ENCODE measurements around the gene CACNA2D2. TPM values are rescaled to one million over a fixed set of nuclear protein-coding genes. Genes with fewer than 3 reads are reported as not detected.
A peak's percentile ranks its signal among the peaks of the same experiment; 100 is the strongest.

The CACNA2D2 gene
- total RNA-seq, 4 donors from 2014 or later = 1.5 to 3.3 (median 2.9) TPM

- no peak overlapping the region for H3K4me3 ChIP-seq (replicated peaks in 1 of 3)
- no peaks in the 10 kb centered on the region for H3K36me3 ChIP-seq
- no peaks in the 10 kb centered on the region for H3K9me3 ChIP-seq
- intact Hi-C loops (cut with DNase I) = no loop called here
- no peak overlapping the region for H3K27ac ChIP-seq
- no peaks in the 10 kb centered on the region for H3K27me3 ChIP-seq
- no peaks in the 10 kb centered on the region for H3K4me1 ChIP-seq
- DNase-seq = peak; percentile 62 to 66
- no peak for TF ChIP-seq POLR2A (IDR thresholded peaks at IDR 0.05)
- peak; percentile 25 to 81 (median 66) for TF ChIP-seq CTCF (IDR thresholded peaks at IDR 0.05)
- WGBS, 2 donors = 50 to 58% methylated on average over 2 to 13 of the region's 13 CpGs
These were observed 46.8 kb upstream of the CACNA2D2 start for GRCh38 chr3:50550079-50550736.

- intact Hi-C loops (cut with DNase I) = no loop called here
These were observed 45.8 kb upstream of the CACNA2D2 start for GRCh38 chr3:50549226-50549625.

GRCh38 chr3:50545781-50546180 lies 42.3 kb upstream of the CACNA2D2 start:
- WGBS, 2 donors = 71% methylated on average over 1 of the region's 1 CpG; no CpG with 5 or more reads in 1 of the 2 donors
- Histone ChIP-seq H3K4me3 (replicated peaks in 1 of 3) (no peak overlapping the region), H3K27me3 (no peaks in the 10 kb centered on the region), H3K27ac (no peak overlapping the region), H3K4me1 (no peaks in the 10 kb centered on the region), H3K9me3 (no peaks in the 10 kb centered on the region), H3K36me3 (no peaks in the 10 kb centered on the region)
- intact Hi-C loops (cut with DNase I) = no loop called here
- no peak for DNase-seq
- TF ChIP-seq POLR2A (IDR thresholded peaks at IDR 0.05) = no peak
- no peak for TF ChIP-seq CTCF (IDR thresholded peaks at IDR 0.05)

More at GRCh38 chr3:50549226-50549625, 45.8 kb upstream of the CACNA2D2 start:
- Histone ChIP-seq H3K9me3 (no peaks in the 10 kb centered on the region), H3K36me3 (no peaks in the 10 kb centered on the region), H3K4me1 (no peaks in the 10 kb centered on the region), H3K27ac (no peak overlapping the region), H3K27me3 (no peaks in the 10 kb centered on the region), H3K4me3 (replicated peaks in 1 of 3) (no peak overlapping the region)
- TF ChIP-seq CTCF (IDR thresholded peaks at IDR 0.05) (no peak), POLR2A (IDR thresholded peaks at IDR 0.05) (no peak)
- no peak for DNase-seq
- WGBS, 2 donors = 93 to 98% methylated on average over 3 of the region's 3 CpGs

GRCh38 chr3:50542177-50543034 lies 39.0 kb upstream of the CACNA2D2 start:
- no peak overlapping the region for H3K4me3 ChIP-seq (replicated peaks in 1 of 3)
- no peaks in the 10 kb centered on the region for H3K36me3 ChIP-seq
- WGBS, 2 donors = 50% methylated on average over 2 of the region's 2 CpGs
- TF ChIP-seq CTCF (IDR thresholded peaks at IDR 0.05) = peak; percentile 82 to 93 (median 88)
- TF ChIP-seq POLR2A (IDR thresholded peaks at IDR 0.05) = no peak
- H3K9me3 ChIP-seq = no peaks in the 10 kb centered on the region
- intact Hi-C loops (cut with DNase I) = loop anchor here (2.0 kb wide), 1 partner anchor 194 kb away; no protein-coding TSS in a partner anchor
- no peak overlapping the region for H3K27ac ChIP-seq
- DNase-seq = peak; percentile 75 to 76
- H3K27me3 ChIP-seq = no peaks in the 10 kb centered on the region
- H3K4me1 ChIP-seq = peaks cover 2 to 3% of the 10 kb centered on the region in 2 donors
